Activated CD4-positive, alpha-beta memory T cell treated with anti-CD3 and anti-CD28 coated beads for 36 hours (primary cell): ENCODE results near the gene AJUBA. TPM values are rescaled to one million over a fixed set of nuclear protein-coding genes. Genes with fewer than 3 reads are reported as not detected.

ENCODE experiments used
- CTCF ChIA-PET: fragments of 350-600 bp; sonication (Branson Sonifier 250); formaldehyde crosslinking; loops from one replicate; lab custom pipeline; 2021; ENCODE audit warnings: antibody characterized with exemption, inconsistent platforms; lab: Charles Lee
- POLR2A ChIA-PET: fragments of 350-600 bp; sonication (Branson Sonifier 250); formaldehyde crosslinking; loops from one replicate; lab custom pipeline; 2021; ENCODE audit warnings: antibody characterized with exemption; lab: Charles Lee
- DNase-seq: peaks from one replicate; pipeline ENCODE4 v3.0.0-alpha.2; 2020
- H3K27ac Mint-ChIP-seq: one replicate; pipeline ENCODE4 v1.8.0; 2021; ENCODE audit warnings: mixed read lengths
- H3K27me3 Mint-ChIP-seq: one replicate; pipeline ENCODE4 v1.8.0; 2021; ENCODE audit warnings: mixed read lengths
- H3K36me3 Mint-ChIP-seq: one replicate; pipeline ENCODE4 v1.8.0; 2021; ENCODE audit warnings: mixed read lengths
- H3K4me1 Mint-ChIP-seq: one replicate; pipeline ENCODE4 v1.8.0; 2021; ENCODE audit warnings: low read depth, mixed read lengths
- H3K4me3 Mint-ChIP-seq: one replicate; pipeline ENCODE4 v1.8.0; 2021; ENCODE audit warnings: mild to moderate bottlenecking, mixed read lengths
- H3K9me3 Mint-ChIP-seq: one replicate; pipeline ENCODE4 v1.8.0; 2021; ENCODE audit warnings: mixed read lengths
- intact Hi-C: fragments of 100-400 bp; cut with micrococcal nuclease; formaldehyde crosslinking; loops from one replicate; pipeline ENCODE4 v1.15.1; 2023
- total RNA-seq, 2 experiments: library from RNA; stranded (reverse); gene quantifications; one replicate each; pipeline ENCODE4 v1.2.3, GENCODE V29; 2021

AJUBA gene
- total RNA-seq, 2 experiments from 2014 or later: 1.5 to 1.7 TPM

GRCh38 chr14:22939684-22940083 lies 42.7 kb downstream of the AJUBA start:
- no peak overlapping the region for H3K27ac Mint-ChIP-seq
- DNase-seq: no peak
- ChIA-PET POLR2A (no interaction called here), CTCF (interaction anchor here (0.6 to 1.7 kb wide), 5 partner anchors 16 to 1934 kb away, joined by 3 to 5 read pairs (median 3); partner anchors contain the start of gene AJUBA)
- H3K27me3 Mint-ChIP-seq: no peaks in the 10 kb centered on the region
- H3K4me1 Mint-ChIP-seq: no peaks in the 10 kb centered on the region
- no peak overlapping the region for H3K4me3 Mint-ChIP-seq
- no peaks in the 10 kb centered on the region for H3K9me3 Mint-ChIP-seq
- peaks cover 13% of the 10 kb centered on the region for H3K36me3 Mint-ChIP-seq
- intact Hi-C loops: no loop called here

GRCh38 chr14:22935156-22935555 lies 47.2 kb downstream of the AJUBA start:
- POLR2A ChIA-PET: no interaction called here
- Mint-ChIP-seq H3K9me3 (no peaks in the 10 kb centered on the region), H3K27me3 (no peaks in the 10 kb centered on the region), H3K4me3 (no peak overlapping the region), H3K27ac (no peak overlapping the region), H3K4me1 (peaks cover 12% of the 10 kb centered on the region), H3K36me3 (peaks cover 8% of the 10 kb centered on the region)
- DNase-seq: no peak
- CTCF ChIA-PET: interaction anchor here (0.7 to 1.5 kb wide), 7 partner anchors 17 to 133 kb away, joined by 3 to 6 read pairs (median 3); partner anchors contain the start of gene CDH24
- intact Hi-C loops: no loop called here

- H3K27ac Mint-ChIP-seq: peak overlapping the region; percentile 26
- H3K9me3 Mint-ChIP-seq: no peaks in the 10 kb centered on the region
- no peak overlapping the region for H3K4me3 Mint-ChIP-seq
- H3K27me3 Mint-ChIP-seq: no peaks in the 10 kb centered on the region
- peaks cover 8% of the 10 kb centered on the region for H3K36me3 Mint-ChIP-seq
- intact Hi-C loops: no loop called here
- H3K4me1 Mint-ChIP-seq: peaks cover 24% of the 10 kb centered on the region
- DNase-seq: no peak
- CTCF ChIA-PET: no interaction called here
- POLR2A ChIA-PET: interaction anchor here (0.6 kb wide), 1 partner anchor 343 kb away, joined by 3 read pairs; the partner anchor contains the start of gene DAD1
Measured at GRCh38 chr14:22932146-22932545, 50.2 kb downstream of the AJUBA start.

GRCh38 chr14:22929961-22930364 lies 52.4 kb downstream of the AJUBA start:
- no peaks in the 10 kb centered on the region for H3K27me3 Mint-ChIP-seq
- no peak overlapping the region for H3K27ac Mint-ChIP-seq
- DNase-seq: no peak
- POLR2A ChIA-PET: interaction anchor here (0.6 to 4.4 kb wide), 10 partner anchors 11 to 341 kb away, joined by 3 to 47 read pairs (median 4); partner anchors contain the start of genes DAD1, HAUS4, OXA1L and RBM23
- CTCF ChIA-PET: interaction anchor here (0.7 to 4.6 kb wide), 36 partner anchors 8 to 1202 kb away, joined by 3 to 45 read pairs (median 4); partner anchors contain the start of genes AJUBA, CDH24, DAD1 and HAUS4
- peaks cover 20% of the 10 kb centered on the region for H3K36me3 Mint-ChIP-seq
- H3K4me3 Mint-ChIP-seq: no peak overlapping the region
- H3K4me1 Mint-ChIP-seq: peaks cover 37% of the 10 kb centered on the region
- intact Hi-C loops: loop anchor here (1.0 kb wide), 7 partner anchors 11 to 341 kb away; partner anchors contain the start of genes DAD1, HAUS4, LRP10 and RBM23
- no peaks in the 10 kb centered on the region for H3K9me3 Mint-ChIP-seq

GRCh38 chr14:22929104-22929960 lies 53.0 kb downstream of the AJUBA start, which contains the start of gene PRMT5:
Gene PRMT5, minus strand, starts transcription at chr14:22929376. Its CDS starts 15 bp downstream, at chr14:22929361.
- H3K4me3 Mint-ChIP-seq: no peak within 1 kb of the TSS
- peak; percentile 98 for DNase-seq
- H3K27ac Mint-ChIP-seq: no peak within 1 kb of the TSS
- peaks cover 37% of the 10 kb centered on the region for H3K4me1 Mint-ChIP-seq
- peaks cover 26% of the 10 kb centered on the region for H3K36me3 Mint-ChIP-seq
- H3K27me3 Mint-ChIP-seq: no peaks in the 10 kb centered on the region
- CTCF ChIA-PET: interaction anchor here (0.7 to 4.6 kb wide), 34 partner anchors 9 to 1203 kb away, joined by 3 to 45 read pairs (median 5); partner anchors contain the start of genes AJUBA, CDH24, DAD1 and HAUS4
- H3K9me3 Mint-ChIP-seq: no peaks in the 10 kb centered on the region
- intact Hi-C loops: loop anchor here (1.0 kb wide), 6 partner anchors 10 to 340 kb away; partner anchors contain the start of genes DAD1, LRP10 and RBM23
- POLR2A ChIA-PET: interaction anchor here (0.6 to 4.4 kb wide), 12 partner anchors 10 to 1404 kb away, joined by 3 to 47 read pairs (median 4); partner anchors contain the start of genes ACIN1, C14orf119, DAD1 and HAUS4

- Mint-ChIP-seq H3K27me3 (no peaks in the 10 kb centered on the region), H3K36me3 (peaks cover 34% of the 10 kb centered on the region), H3K4me3 (no peak overlapping the region), H3K27ac (no peak overlapping the region), H3K9me3 (no peaks in the 10 kb centered on the region), H3K4me1 (peaks cover 37% of the 10 kb centered on the region)
- POLR2A ChIA-PET: interaction anchor here (0.6 to 4.4 kb wide), 10 partner anchors 9 to 1404 kb away, joined by 3 to 47 read pairs (median 5); partner anchors contain the start of genes ACIN1, C14orf119, DAD1 and HAUS4
- peak; percentile 19 for DNase-seq
- intact Hi-C loops: loop anchor here (1.0 kb wide), 6 partner anchors 9 to 339 kb away; partner anchors contain the start of genes DAD1, LRP10 and RBM23
- CTCF ChIA-PET: interaction anchor here (1.0 to 4.6 kb wide), 16 partner anchors 10 to 372 kb away, joined by 3 to 45 read pairs (median 6); partner anchors contain the start of genes AJUBA, CDH24, HAUS4 and RBM23
Measured at GRCh38 chr14:22928237-22929103, 53.9 kb downstream of the AJUBA start.

- no peak for DNase-seq
- no peaks in the 10 kb centered on the region for H3K9me3 Mint-ChIP-seq
- no peak overlapping the region for H3K27ac Mint-ChIP-seq
- CTCF ChIA-PET: interaction anchor here (1.2 kb wide), 1 partner anchor 47 kb away, joined by 3 read pairs; no protein-coding TSS in a partner anchor
- POLR2A ChIA-PET: interaction anchor here (4.4 kb wide), 1 partner anchor 7 kb away, joined by 47 read pairs; the partner anchor contains the start of gene RBM23
- intact Hi-C loops: no loop called here
- peaks cover 25% of the 10 kb centered on the region for H3K4me1 Mint-ChIP-seq
- H3K27me3 Mint-ChIP-seq: no peaks in the 10 kb centered on the region
- H3K4me3 Mint-ChIP-seq: no peak overlapping the region
- H3K36me3 Mint-ChIP-seq: peaks cover 45% of the 10 kb centered on the region
Measured at GRCh38 chr14:22926316-22926715, 56.0 kb downstream of the AJUBA start.

GRCh38 chr14:22925513-22925912 lies 56.8 kb downstream of the AJUBA start:
- H3K4me1 Mint-ChIP-seq: peaks cover 25% of the 10 kb centered on the region
- H3K36me3 Mint-ChIP-seq: peaks cover 50% of the 10 kb centered on the region
- H3K27me3 Mint-ChIP-seq: no peaks in the 10 kb centered on the region
- H3K9me3 Mint-ChIP-seq: no peaks in the 10 kb centered on the region
- no peak overlapping the region for H3K4me3 Mint-ChIP-seq
- intact Hi-C loops: no loop called here
- POLR2A ChIA-PET: no interaction called here
- no peak overlapping the region for H3K27ac Mint-ChIP-seq
- CTCF ChIA-PET: no interaction called here
- no peak for DNase-seq

GRCh38 chr14:22923746-22924145 lies 58.6 kb downstream of the AJUBA start:
- Mint-ChIP-seq H3K9me3 (no peaks in the 10 kb centered on the region), H3K4me1 (peaks cover 38% of the 10 kb centered on the region), H3K27ac (no peak overlapping the region), H3K27me3 (no peaks in the 10 kb centered on the region), H3K36me3 (peaks cover 62% of the 10 kb centered on the region), H3K4me3 (no peak overlapping the region)
- ChIA-PET CTCF (interaction anchor here (1.3 kb wide), 1 partner anchor 59 kb away, joined by 3 read pairs; no protein-coding TSS in a partner anchor), POLR2A (interaction anchor here (0.6 kb wide), 1 partner anchor 342 kb away, joined by 3 read pairs; no protein-coding TSS in a partner anchor)
- DNase-seq: no peak
- intact Hi-C loops: no loop called here

- no peaks in the 10 kb centered on the region for H3K9me3 Mint-ChIP-seq
- no peak overlapping the region for H3K4me3 Mint-ChIP-seq
- H3K27ac Mint-ChIP-seq: no peak overlapping the region
- POLR2A ChIA-PET: no interaction called here
- no peaks in the 10 kb centered on the region for H3K27me3 Mint-ChIP-seq
- peaks cover 65% of the 10 kb centered on the region for H3K36me3 Mint-ChIP-seq
- CTCF ChIA-PET: interaction anchor here (1.0 kb wide), 1 partner anchor 22 kb away, joined by 3 read pairs; no protein-coding TSS in a partner anchor
- intact Hi-C loops: no loop called here
- no peak for DNase-seq
- peaks cover 34% of the 10 kb centered on the region for H3K4me1 Mint-ChIP-seq
Measured at GRCh38 chr14:22922294-22922693, 60.1 kb downstream of the AJUBA start.
